ENCODE data around the gene PWP1. TPM values are rescaled to one million over a fixed set of nuclear protein-coding genes. Genes with fewer than 3 reads are reported as not detected.

The PWP1 gene
- 93.7 and 110 TPM in 2 replicates for total RNA-seq (2014; rRNA removed; shearing (Covaris generic))
- 189 and 211 TPM in 2 replicates for polyA plus RNA-seq (2016; fragmentation: Nextera tagmentation; extraction: Ambion mirVana)
- long read RNA-seq, transcript PWP1-201 (15 exons, 2,621 nt), result major isoform, 20 of 78 reads
- long read RNA-seq, partial matches to known transcripts, result 50 of 78 reads
- long read RNA-seq, other reads (novel, unspliced or antisense), result 8 of 78 reads

DNA sequence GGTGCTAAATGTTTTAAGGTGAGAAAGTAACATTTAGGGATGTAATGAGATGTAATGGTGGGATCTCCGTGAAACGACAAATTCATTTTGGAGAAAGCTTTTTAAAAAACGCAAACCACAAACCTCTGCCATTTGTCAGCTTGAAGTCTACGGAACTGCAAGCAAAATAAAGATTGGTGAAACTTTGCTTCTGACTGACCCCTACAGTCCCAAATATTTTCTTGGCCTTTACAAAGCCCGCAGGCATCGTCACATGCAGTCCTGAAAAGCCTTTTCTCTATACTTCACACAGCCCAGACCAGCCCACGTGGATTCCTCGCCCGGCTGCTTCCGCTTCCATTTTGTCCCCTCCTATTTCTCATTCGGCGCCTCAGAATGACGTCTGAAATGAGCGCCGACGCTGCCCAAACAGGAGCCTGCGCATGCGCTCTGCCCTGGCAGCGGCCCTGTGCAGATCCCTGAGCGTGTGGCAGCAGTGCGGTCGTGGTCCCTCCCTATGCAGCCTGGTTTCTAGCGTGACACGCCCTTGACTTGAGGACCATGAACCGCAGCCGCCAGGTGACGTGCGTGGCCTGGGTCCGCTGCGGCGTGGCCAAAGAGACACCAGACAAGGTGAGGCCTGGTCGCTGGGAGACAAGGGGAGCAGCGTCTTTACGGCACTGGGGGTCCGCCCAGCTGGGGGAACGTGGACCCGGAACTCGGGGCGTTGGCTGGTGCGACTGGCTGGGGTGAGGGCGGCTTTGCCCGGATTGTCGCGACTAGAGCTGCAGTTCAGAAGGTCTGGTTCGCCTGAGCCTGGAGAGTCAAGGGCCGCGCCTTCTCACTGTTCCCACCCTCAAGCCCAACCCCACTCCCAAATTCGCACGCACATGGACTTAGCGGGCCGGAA lies at the start of gene PWP1:
Gene PWP1, plus strand, starts transcription at position 440 of the 889 bp plus-strand sequence. Its CDS starts 101 bp downstream, at position 541.
- peak within 1 kb of the TSS; percentile 80 for H3K4me2 ChIP-seq
- H3K9me2 ChIP-seq (ENCODE audit: insufficient read depth), result no peaks in the 10 kb centered on the region
- Mint-ChIP-seq H3K4me1 (peaks cover 14% of the 10 kb centered on the region), H3K36me3 (ENCODE audit: low read depth) (peaks cover 25% of the 10 kb centered on the region), H3K27ac (peak within 1 kb of the TSS; percentile 100), H3K27me3 (ENCODE audit: insufficient read depth, low read depth, poor library complexity) (peaks cover 14% of the 10 kb centered on the region), H3K4me3 (peak within 1 kb of the TSS; percentile 84), H3K9me3 (peaks cover 8% of the 10 kb centered on the region; the same call in 2 of the 3 replicates)
- peaks cover 21% of the 10 kb centered on the region for H3K79me2 ChIP-seq (replicated peaks; ENCODE audit: insufficient read depth)
- ATAC-seq, result peak; percentile 92
- no peaks in the 10 kb centered on the region for H3K27me3 ChIP-seq (ENCODE audit: insufficient read depth)
- peaks cover 18% of the 10 kb centered on the region for H3K36me3 ChIP-seq (ENCODE audit: insufficient read depth)
- H3K4me1 ChIP-seq (ENCODE audit: insufficient read depth), result peaks cover 9% of the 10 kb centered on the region
- peak within 1 kb of the TSS; percentile 91 for H3K4me3 ChIP-seq
- H2AFZ ChIP-seq, result peak within 1 kb of the TSS; percentile 80
- DNase-seq (ENCODE audit: low spot score), result peak; percentile 99
- peaks cover 2% of the 10 kb centered on the region; the same call in 1 of the 2 replicates for H3F3A ChIP-seq (replicated peaks; ENCODE audit: low read depth)
- H4K20me1 ChIP-seq (replicated peaks; ENCODE audit: insufficient read depth), result peaks cover 7% of the 10 kb centered on the region
- peak within 1 kb of the TSS; percentile 98 for H3K27ac ChIP-seq (ENCODE audit: low read depth)
- TF ChIP-seq ZNF331 (CRISPR knock-in tag; IDR thresholded peaks at IDR 0.05; ENCODE audit: low read depth) (no peak), ZNF462 (CRISPR knock-in tag; IDR thresholded peaks at IDR 0.05) (no peak), ETS1 (IDR thresholded peaks at IDR 0.05) (peak; percentile 82), EZH2phosphoT487 (IDR thresholded peaks at IDR 0.05; ENCODE audit: unreplicated experiment) (no peak), STAT1 (IDR thresholded peaks at IDR 0.05; ENCODE audit: unreplicated experiment) (no peak), POLR2AphosphoS5 (IDR thresholded peaks at IDR 0.05; ENCODE audit: low read depth) (peak; percentile 95), ZNF114 (CRISPR knock-in tag; IDR thresholded peaks at IDR 0.05) (no peak), CTCF (conservative IDR thresholded peaks at IDR 0.05; ENCODE audit: low read depth in 2 of 2) (no peak), NANOG (IDR thresholded peaks at IDR 0.05; ENCODE audit: borderline replicate concordance) (no peak), CREB1 (CRISPR knock-in tag; IDR thresholded peaks at IDR 0.05; ENCODE audit: low read depth) (peak; percentile 99), EZH2 (IDR thresholded peaks at IDR 0.05; ENCODE audit: low read depth, unreplicated experiment) (no peak)
- TF ChIP-seq, protein P1, sequence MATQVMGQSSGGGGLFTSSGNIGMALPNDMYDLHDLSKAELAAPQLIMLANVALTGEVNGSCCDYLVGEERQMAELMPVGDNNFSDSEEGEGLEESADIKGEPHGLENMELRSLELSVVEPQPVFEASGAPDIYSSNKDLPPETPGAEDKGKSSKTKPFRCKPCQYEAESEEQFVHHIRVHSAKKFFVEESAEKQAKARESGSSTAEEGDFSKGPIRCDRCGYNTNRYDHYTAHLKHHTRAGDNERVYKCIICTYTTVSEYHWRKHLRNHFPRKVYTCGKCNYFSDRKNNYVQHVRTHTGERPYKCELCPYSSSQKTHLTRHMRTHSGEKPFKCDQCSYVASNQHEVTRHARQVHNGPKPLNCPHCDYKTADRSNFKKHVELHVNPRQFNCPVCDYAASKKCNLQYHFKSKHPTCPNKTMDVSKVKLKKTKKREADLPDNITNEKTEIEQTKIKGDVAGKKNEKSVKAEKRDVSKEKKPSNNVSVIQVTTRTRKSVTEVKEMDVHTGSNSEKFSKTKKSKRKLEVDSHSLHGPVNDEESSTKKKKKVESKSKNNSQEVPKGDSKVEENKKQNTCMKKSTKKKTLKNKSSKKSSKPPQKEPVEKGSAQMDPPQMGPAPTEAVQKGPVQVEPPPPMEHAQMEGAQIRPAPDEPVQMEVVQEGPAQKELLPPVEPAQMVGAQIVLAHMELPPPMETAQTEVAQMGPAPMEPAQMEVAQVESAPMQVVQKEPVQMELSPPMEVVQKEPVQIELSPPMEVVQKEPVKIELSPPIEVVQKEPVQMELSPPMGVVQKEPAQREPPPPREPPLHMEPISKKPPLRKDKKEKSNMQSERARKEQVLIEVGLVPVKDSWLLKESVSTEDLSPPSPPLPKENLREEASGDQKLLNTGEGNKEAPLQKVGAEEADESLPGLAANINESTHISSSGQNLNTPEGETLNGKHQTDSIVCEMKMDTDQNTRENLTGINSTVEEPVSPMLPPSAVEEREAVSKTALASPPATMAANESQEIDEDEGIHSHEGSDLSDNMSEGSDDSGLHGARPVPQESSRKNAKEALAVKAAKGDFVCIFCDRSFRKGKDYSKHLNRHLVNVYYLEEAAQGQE (IDR thresholded peaks at IDR 0.05; ENCODE audit: unreplicated experiment), result peak; percentile 5

All from GM23338 (cell line).